IMR-90 (cell line): ENCODE measurements around the gene LRRC18.

Source experiments
- CHD1 ChIP-seq: IDR thresholded peaks from 2 replicates; pipeline ENCODE4 v1.6.1; 2012; ENCODE audit warnings: low read depth, low read length, improper control_type of control experiment
- POLR2A ChIP-seq: IDR thresholded peaks from 2 replicates; pipeline ENCODE4 v1.6.1; 2012; ENCODE audit warnings: mild to moderate bottlenecking, low read depth, low read length
- RFX5 ChIP-seq: IDR thresholded peaks from 2 replicates; pipeline ENCODE4 v1.8.0; 2012; ENCODE audit warnings: low read depth, mild to moderate bottlenecking, low read length, moderate library complexity
- TF ChIP-seq, protein P1 (sequence below): conservative IDR thresholded peaks from 2 replicates; pipeline ENCODE4 v1.5.1; 2012; ENCODE audit warnings: mild to moderate bottlenecking, low read depth, low read length, improper control_type of control experiment

- TF ChIP-seq, protein P1, sequence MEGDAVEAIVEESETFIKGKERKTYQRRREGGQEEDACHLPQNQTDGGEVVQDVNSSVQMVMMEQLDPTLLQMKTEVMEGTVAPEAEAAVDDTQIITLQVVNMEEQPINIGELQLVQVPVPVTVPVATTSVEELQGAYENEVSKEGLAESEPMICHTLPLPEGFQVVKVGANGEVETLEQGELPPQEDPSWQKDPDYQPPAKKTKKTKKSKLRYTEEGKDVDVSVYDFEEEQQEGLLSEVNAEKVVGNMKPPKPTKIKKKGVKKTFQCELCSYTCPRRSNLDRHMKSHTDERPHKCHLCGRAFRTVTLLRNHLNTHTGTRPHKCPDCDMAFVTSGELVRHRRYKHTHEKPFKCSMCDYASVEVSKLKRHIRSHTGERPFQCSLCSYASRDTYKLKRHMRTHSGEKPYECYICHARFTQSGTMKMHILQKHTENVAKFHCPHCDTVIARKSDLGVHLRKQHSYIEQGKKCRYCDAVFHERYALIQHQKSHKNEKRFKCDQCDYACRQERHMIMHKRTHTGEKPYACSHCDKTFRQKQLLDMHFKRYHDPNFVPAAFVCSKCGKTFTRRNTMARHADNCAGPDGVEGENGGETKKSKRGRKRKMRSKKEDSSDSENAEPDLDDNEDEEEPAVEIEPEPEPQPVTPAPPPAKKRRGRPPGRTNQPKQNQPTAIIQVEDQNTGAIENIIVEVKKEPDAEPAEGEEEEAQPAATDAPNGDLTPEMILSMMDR: no peak
- TF ChIP-seq POLR2A (no peak), RFX5 (no peak), CHD1 (no peak)
Measured at GRCh38 chr10:48970654-48971053, 31.0 kb upstream of the LRRC18 start.
